Osteocyte (in vitro differentiated cells): ENCODE measurements around the gene SERPINB6. TPM values are rescaled to one million over a fixed set of nuclear protein-coding genes. Genes with fewer than 3 reads are reported as not detected.

ENCODE experiments used
- DNase-seq: peaks from one replicate; pipeline ENCODE4 v3.0.0; 2021; ENCODE audit warnings: mixed read lengths; ENCODE audit not compliant: unreplicated experiment; ENCODE audit errors: extremely low spot score
- H3K27ac Mint-ChIP-seq: one replicate; pipeline ENCODE4 v1.8.0; 2021; ENCODE audit warnings: mild to moderate bottlenecking, mixed read lengths; ENCODE audit not compliant: unreplicated experiment
- H3K27me3 Mint-ChIP-seq: one replicate; pipeline ENCODE4 v1.8.0; 2021; ENCODE audit warnings: mixed read lengths; ENCODE audit not compliant: unreplicated experiment
- H3K36me3 Mint-ChIP-seq: one replicate; pipeline ENCODE4 v1.8.0; 2021; ENCODE audit warnings: mixed read lengths; ENCODE audit not compliant: unreplicated experiment
- H3K4me1 Mint-ChIP-seq: one replicate; pipeline ENCODE4 v1.8.0; 2021; ENCODE audit warnings: mixed read lengths; ENCODE audit not compliant: unreplicated experiment
- H3K4me3 Mint-ChIP-seq: one replicate; pipeline ENCODE4 v1.8.0; 2021; ENCODE audit warnings: mild to moderate bottlenecking, moderate library complexity, mixed read lengths; ENCODE audit not compliant: unreplicated experiment
- H3K9me3 Mint-ChIP-seq: one replicate; pipeline ENCODE4 v1.8.0; 2021; ENCODE audit warnings: mixed read lengths; ENCODE audit not compliant: unreplicated experiment
- long read RNA-seq: library from polyadenylated mRNA; unstranded; transcript quantifications from one replicate; pipeline ENCODE4 v2.0.0, GENCODE V29; 2021
- total RNA-seq: library from RNA; stranded (reverse); gene quantifications from 2 replicates; pipeline ENCODE4 v1.2.1, GENCODE V29; 2021
- TF ChIP-seq, protein P1 (sequence below): fragments of 200-600 bp; sonication (generic); IDR thresholded peaks from 2 replicates; pipeline ENCODE4 v1.5.0; 2021; ENCODE audit warnings: antibody characterized with exemption, mild to moderate bottlenecking, moderate library complexity

SERPINB6 gene
- total RNA-seq: 90.2 and 93.1 TPM in 2 replicates
- long read RNA-seq, transcript SERPINB6-205 (7 exons, 1,315 nt): major isoform, 251 of 358 reads
- long read RNA-seq, transcript SERPINB6-206 (7 exons, 1,375 nt): minor isoform, 27 of 358 reads
- long read RNA-seq, transcript SERPINB6-212 (6 exons, 3,265 nt): minor isoform, 5 of 358 reads
- long read RNA-seq, transcript SERPINB6-210 (7 exons, 1,638 nt): minor isoform, 53 of 358 reads
- long read RNA-seq, partial matches to known transcripts: 7 of 358 reads
- long read RNA-seq, other reads (novel, unspliced or antisense): 12 of 358 reads

- peaks cover 33% of the 10 kb centered on the region for H3K4me1 Mint-ChIP-seq
- H3K27ac Mint-ChIP-seq: peak within 1 kb of the TSS; percentile 96
- H3K4me3 Mint-ChIP-seq: peak within 1 kb of the TSS; percentile 85
- DNase-seq: peak; percentile 89
- peaks cover 3% of the 10 kb centered on the region for H3K36me3 Mint-ChIP-seq
- H3K9me3 Mint-ChIP-seq: no peaks in the 10 kb centered on the region
- H3K27me3 Mint-ChIP-seq: no peaks in the 10 kb centered on the region
- TF ChIP-seq, protein P1, sequence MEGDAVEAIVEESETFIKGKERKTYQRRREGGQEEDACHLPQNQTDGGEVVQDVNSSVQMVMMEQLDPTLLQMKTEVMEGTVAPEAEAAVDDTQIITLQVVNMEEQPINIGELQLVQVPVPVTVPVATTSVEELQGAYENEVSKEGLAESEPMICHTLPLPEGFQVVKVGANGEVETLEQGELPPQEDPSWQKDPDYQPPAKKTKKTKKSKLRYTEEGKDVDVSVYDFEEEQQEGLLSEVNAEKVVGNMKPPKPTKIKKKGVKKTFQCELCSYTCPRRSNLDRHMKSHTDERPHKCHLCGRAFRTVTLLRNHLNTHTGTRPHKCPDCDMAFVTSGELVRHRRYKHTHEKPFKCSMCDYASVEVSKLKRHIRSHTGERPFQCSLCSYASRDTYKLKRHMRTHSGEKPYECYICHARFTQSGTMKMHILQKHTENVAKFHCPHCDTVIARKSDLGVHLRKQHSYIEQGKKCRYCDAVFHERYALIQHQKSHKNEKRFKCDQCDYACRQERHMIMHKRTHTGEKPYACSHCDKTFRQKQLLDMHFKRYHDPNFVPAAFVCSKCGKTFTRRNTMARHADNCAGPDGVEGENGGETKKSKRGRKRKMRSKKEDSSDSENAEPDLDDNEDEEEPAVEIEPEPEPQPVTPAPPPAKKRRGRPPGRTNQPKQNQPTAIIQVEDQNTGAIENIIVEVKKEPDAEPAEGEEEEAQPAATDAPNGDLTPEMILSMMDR: no peak
Measured at GRCh38 chr6:2971420-2972218, at the start of gene SERPINB6. Gene SERPINB6, minus strand, starts transcription at chr6:2971567. Its CDS starts 12,235 bp downstream, at chr6:2959332.

- no peak for DNase-seq
- no peaks in the 10 kb centered on the region for H3K27me3 Mint-ChIP-seq
- H3K27ac Mint-ChIP-seq: no peak overlapping the region
- peaks cover 8% of the 10 kb centered on the region for H3K9me3 Mint-ChIP-seq
- H3K4me1 Mint-ChIP-seq: peaks cover 22% of the 10 kb centered on the region
- H3K36me3 Mint-ChIP-seq: peaks cover 39% of the 10 kb centered on the region
- H3K4me3 Mint-ChIP-seq: no peak overlapping the region
- TF ChIP-seq, protein P1: no peak
Measured at GRCh38 chr6:3019749-3020320, 48.5 kb upstream of the SERPINB6 start.

DNA sequence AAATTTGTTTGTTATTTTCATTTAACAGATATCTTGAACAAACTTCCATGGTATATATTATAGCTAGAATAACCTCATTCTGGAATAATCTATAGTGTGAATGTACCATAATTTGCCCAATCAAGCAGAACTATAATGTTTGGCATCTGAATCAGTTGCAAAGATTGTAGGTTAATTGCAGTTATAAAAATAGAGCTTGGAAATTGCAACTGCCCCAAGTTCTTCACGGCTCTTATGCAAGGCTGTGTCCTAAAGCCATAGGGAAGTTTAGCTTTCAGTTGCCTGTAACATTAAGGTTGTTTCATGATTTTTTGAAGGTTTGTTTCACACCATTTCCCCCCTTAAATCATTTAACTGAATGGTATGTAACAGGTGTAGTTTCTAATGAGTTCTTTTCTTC lies 47.7 kb upstream of the SERPINB6 start:
- DNase-seq: no peak
- Mint-ChIP-seq H3K4me3 (no peak overlapping the region), H3K27me3 (no peaks in the 10 kb centered on the region), H3K36me3 (peaks cover 44% of the 10 kb centered on the region), H3K4me1 (peaks cover 18% of the 10 kb centered on the region), H3K27ac (no peak overlapping the region), H3K9me3 (peaks cover 8% of the 10 kb centered on the region)
- TF ChIP-seq, protein P1: no peak

GRCh38 chr6:3017304-3017703 lies 45.9 kb upstream of the SERPINB6 start:
- Mint-ChIP-seq H3K36me3 (peaks cover 49% of the 10 kb centered on the region), H3K4me1 (peaks cover 13% of the 10 kb centered on the region), H3K4me3 (no peak overlapping the region), H3K27ac (no peak overlapping the region), H3K27me3 (no peaks in the 10 kb centered on the region), H3K9me3 (peaks cover 14% of the 10 kb centered on the region)
- DNase-seq: no peak
- TF ChIP-seq, protein P1: no peak
